K562 (cell line): Measurements from ENCODE around the gene PABPC1L.

Experiments used
- KAT2B ChIP-seq: IDR thresholded peaks from one replicate; pipeline ENCODE4 v1.6.1; 2012; ENCODE audit warnings: low read depth, mild to moderate bottlenecking, control low read depth, inconsistent platforms, low read length, moderate library complexity
- PHB ChIP-seq: fragments of 250-450 bp; sonication (Bioruptor Pico); IDR thresholded peaks from 2 replicates; pipeline ENCODE4 v1.5.0; 2021
- THRB ChIP-seq: fragments of 450-650 bp; formaldehyde crosslinking; conservative IDR thresholded peaks from 2 replicates; pipeline ENCODE4 v1.4.0; 2022; ENCODE audit warnings: mild to moderate bottlenecking, missing genetic modification characterization
- U2AF2 ChIP-seq: fragments of 200-400 bp; formaldehyde crosslinking; optimal IDR thresholded peaks from 2 replicates; pipeline ENCODE3; 2017; ENCODE audit warnings: low read depth, mild to moderate bottlenecking, low read length

DNA sequence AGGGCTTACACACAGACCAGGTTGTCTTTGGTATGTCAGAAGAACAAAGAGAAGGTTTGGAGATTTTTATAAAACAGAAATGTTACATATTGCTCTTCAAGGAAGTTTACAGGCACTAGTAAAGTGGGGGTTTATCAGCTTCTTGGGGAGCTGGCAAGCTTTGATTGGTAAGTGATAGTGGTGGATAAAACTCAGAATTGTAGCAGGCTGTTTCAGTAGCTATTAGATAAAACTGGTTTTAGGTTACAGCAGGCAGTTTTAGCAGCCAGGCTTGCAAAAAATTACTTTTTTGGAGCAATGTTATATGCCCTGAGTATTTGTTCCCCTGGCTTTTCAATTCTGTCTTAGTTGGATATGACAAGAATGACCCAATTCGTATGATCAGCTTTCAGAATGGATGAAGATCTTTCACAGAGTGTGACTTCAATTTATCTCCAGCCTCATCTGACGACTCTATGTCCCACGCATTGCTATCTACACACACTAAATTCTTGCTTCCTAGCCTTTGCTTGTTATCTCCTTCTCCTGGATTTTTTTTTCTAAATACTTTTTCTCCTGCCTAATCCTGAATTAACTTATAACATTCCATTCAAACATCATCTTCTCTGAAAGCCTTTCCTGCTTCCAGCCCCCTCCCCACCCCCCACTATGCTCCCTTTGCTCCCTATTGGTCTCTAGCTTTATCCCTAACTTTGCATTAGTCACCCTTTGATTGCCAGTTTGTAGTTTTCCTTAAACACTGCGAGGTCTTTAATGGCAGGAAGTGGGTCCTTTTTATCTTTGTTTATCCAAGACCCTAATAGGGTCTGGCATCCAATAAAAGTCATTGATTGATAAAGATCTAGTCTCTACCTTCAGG lies 51.4 kb downstream of the PABPC1L start:
- TF ChIP-seq THRB (no peak), PHB (CRISPR knock-in tag) (no peak), KAT2B (no peak), U2AF2 (no peak)
